GM12891 (cell line): ENCODE data around the gene FCAMR.

Experiments used
- POLR2A ChIP-seq: IDR thresholded peaks from 2 replicates; pipeline ENCODE4 v1.6.1; 2011; ENCODE audit warnings: low read depth, low read length, control low read depth
- POLR2AphosphoS5 ChIP-seq: IDR thresholded peaks from 2 replicates; pipeline ENCODE4 v1.6.1; 2011; ENCODE audit warnings: low read depth, low read length, control low read depth
- POU2F2 ChIP-seq: IDR thresholded peaks from 2 replicates; pipeline ENCODE4 v1.6.1; 2011; ENCODE audit warnings: low read depth, mild to moderate bottlenecking, control low read depth, low read length, moderate library complexity
- SPI1 ChIP-seq: IDR thresholded peaks from 2 replicates; pipeline ENCODE4 v1.6.1; 2011; ENCODE audit warnings: low read depth, low read length, control low read depth

DNA sequence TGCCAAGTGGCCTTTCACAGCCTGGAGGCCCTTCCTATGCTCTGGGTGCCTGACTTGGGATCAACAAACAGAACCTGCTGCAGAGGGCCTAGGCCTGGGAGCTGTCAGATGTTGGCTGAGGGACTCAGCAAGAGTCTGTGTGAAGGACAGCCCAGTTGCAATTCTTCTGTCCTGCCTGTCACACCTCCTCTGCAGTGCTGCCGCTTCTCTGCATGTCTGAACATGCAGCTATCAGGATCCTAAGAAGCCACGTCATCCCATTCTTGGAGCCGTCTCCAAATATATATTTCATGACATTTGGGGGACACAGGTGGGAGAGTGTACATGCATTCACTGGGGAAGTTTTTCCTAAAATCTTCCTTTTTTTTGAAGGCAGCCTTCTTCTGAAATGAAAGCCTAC, 8.6 kb downstream of the FCAMR start:
- TF ChIP-seq POU2F2 (no peak), POLR2A (no peak), SPI1 (no peak), POLR2AphosphoS5 (no peak)
